K562 (cell line): Measurements from ENCODE around the gene UBN1. TPM values are rescaled to one million over a fixed set of nuclear protein-coding genes. Genes with fewer than 3 reads are reported as not detected.

Source experiments
- ADNP ChIP-seq: fragments of 200-800 bp; sonication (Bioruptor generic); IDR thresholded peaks from 2 replicates; pipeline ENCODE4 v1.6.1; 2016; ENCODE audit warnings: missing genetic modification characterization, missing compliant biosample characterization
- BMI1 ChIP-seq: fragments of 150-350 bp; IDR thresholded peaks from 2 replicates; pipeline ENCODE4 v1.6.1; 2014; ENCODE audit warnings: low read length
- HDAC8 ChIP-seq: fragments of 450-650 bp; IDR thresholded peaks from 2 replicates; pipeline ENCODE4 v1.6.1; 2016; ENCODE audit warnings: mild to moderate bottlenecking, missing genetic modification characterization, moderate library complexity, missing compliant biosample characterization
- HNRNPK ChIP-seq: fragments of 200-400 bp; formaldehyde crosslinking; IDR thresholded peaks from one replicate; pipeline ENCODE4 v1.6.1; 2018; ENCODE audit warnings: mild to moderate bottlenecking, low read depth, low read length; ENCODE audit not compliant: poor library complexity, severe bottlenecking
- HSF4 ChIP-seq: fragments of 250-450 bp; sonication (Bioruptor Pico); IDR thresholded peaks from 2 replicates; pipeline ENCODE4 v2.1.2; 2022; ENCODE audit warnings: mild to moderate bottlenecking, moderate library complexity, borderline replicate concordance
- KAT7 ChIP-seq: sonication (generic); formaldehyde crosslinking; IDR thresholded peaks from 2 replicates; pipeline ENCODE4 v1.8.0; 2022; ENCODE audit warnings: missing genetic modification reagents, mild to moderate bottlenecking, borderline replicate concordance
- MTF1 ChIP-seq: fragments of 250-450 bp; sonication (Bioruptor Pico); IDR thresholded peaks from 2 replicates; pipeline ENCODE4 v1.9.0; 2021; ENCODE audit warnings: moderate library complexity, mild to moderate bottlenecking, inconsistent platforms, borderline replicate concordance
- MYC ChIP-seq, 2 experiments: fragments of 250-450 bp in 1 of 2; sonication (Bioruptor Pico) in 1 of 2; IDR thresholded peaks; 2 replicates each; pipeline versions ENCODE4 v1.5.1 to v1.6.1; 2012 to 2021; ENCODE audit warnings: low read depth in 2 of 2, borderline replicate concordance in 1 of 2, improper control_type of control experiment in 1 of 2, low read length in 1 of 2, mild to moderate bottlenecking in 1 of 2, moderate library complexity in 1 of 2
- NCOR1 ChIP-seq: fragments of 450-650 bp; IDR thresholded peaks from 2 replicates; pipeline ENCODE4 v1.6.1; 2016; ENCODE audit warnings: mild to moderate bottlenecking, moderate library complexity
- NFE2L1 ChIP-seq: fragments of 450-650 bp; IDR thresholded peaks from 2 replicates; pipeline ENCODE4 v1.6.1; 2016; ENCODE audit warnings: missing genetic modification characterization, low read depth, mild to moderate bottlenecking, missing compliant biosample characterization, moderate library complexity, borderline replicate concordance
- POLR3A ChIP-seq: IDR thresholded peaks from 2 replicates; pipeline ENCODE4 v1.6.1; 2011; ENCODE audit warnings: borderline replicate concordance, mild to moderate bottlenecking, moderate library complexity; ENCODE audit not compliant: insufficient read length, insufficient read depth; ENCODE audit errors: extremely low read depth
- PTBP1 ChIP-seq: fragments of 200-400 bp; formaldehyde crosslinking; IDR thresholded peaks from 2 replicates; pipeline ENCODE4 v1.6.1; 2017; ENCODE audit warnings: low read depth, low read length
- RBM34 ChIP-seq: fragments of 200-400 bp; formaldehyde crosslinking; IDR thresholded peaks from 2 replicates; pipeline ENCODE4 v1.6.1; 2018; ENCODE audit warnings: low read length, borderline replicate concordance; ENCODE audit not compliant: insufficient read depth
- RCOR1 ChIP-seq, 2 experiments: IDR thresholded peaks; 2 replicates each; pipeline ENCODE4 v1.6.1; 2012; ENCODE audit warnings: low read depth in 2 of 2, low read length in 2 of 2, borderline replicate concordance in 1 of 2, improper control_type of control experiment in 1 of 2
- SMAD3 ChIP-seq: fragments of 450-650 bp; formaldehyde crosslinking; conservative IDR thresholded peaks from 2 replicates; pipeline ENCODE4 v1.4.0; 2020; ENCODE audit warnings: mild to moderate bottlenecking
- SRF ChIP-seq, 2 experiments: fragments of 250-450, 450-650 bp in 1 of 2; sonication (Bioruptor Pico) in 1 of 2; sonication (generic) in 1 of 2; formaldehyde crosslinking; IDR thresholded peaks; 2 replicates each; pipeline versions ENCODE4 v1.5.0 to v1.5.1; 2020 to 2022; ENCODE audit warnings: mild to moderate bottlenecking in 1 of 2, missing genetic modification reagents in 1 of 2
- STAT5B ChIP-seq: fragments of 250-450 bp; sonication (Bioruptor Pico); IDR thresholded peaks from 2 replicates; pipeline ENCODE4 v1.8.0; 2021; ENCODE audit warnings: mild to moderate bottlenecking, inconsistent platforms
- TCF3 ChIP-seq: sonication (generic); formaldehyde crosslinking; IDR thresholded peaks from 2 replicates; pipeline ENCODE4 v1.4.0; 2020; ENCODE audit warnings: mild to moderate bottlenecking, missing genetic modification reagents
- ZC3H11A ChIP-seq: IDR thresholded peaks from 2 replicates; pipeline ENCODE4 v1.6.1; 2012; ENCODE audit warnings: low read depth, low read length, improper control_type of control experiment
- ZKSCAN8 ChIP-seq: fragments of 200-800 bp; sonication (Bioruptor generic); IDR thresholded peaks from 2 replicates; pipeline ENCODE4 v1.6.1; 2016; ENCODE audit warnings: missing genetic modification characterization, missing compliant biosample characterization
- polyA plus RNA-seq, 8 experiments: library from polyadenylated mRNA; depleted of rRNA in 4 of 8; stranded (reverse) in 5 of 8; unstranded in 3 of 8; fragments of >200 nt; fragmentation: Nextera tagmentation in 2 of 8; fragmentation: Illumina TruSeq in 1 of 8; extraction: Ambion mirVana in 2 of 8; extraction: Trizol in 1 of 8; gene quantifications; 2 replicates each; pipeline versions ENCODE4 v1.2.1 to v1.2.3, GENCODE V29; 2011 to 2014; ENCODE audit warnings: inconsistent platforms in 1 of 8, missing spikeins in 1 of 8
- total RNA-seq, 7 experiments: library from RNA; depleted of rRNA in 6 of 7; stranded (reverse); fragments of >200 nt in 6 of 7; fragmentation: Illumina TruSeq in 2 of 7; extraction: Trizol in 2 of 7; gene quantifications; 2 replicates each; pipeline versions ENCODE4 v1.2.1 to v1.2.3, GENCODE V29; 2011 to 2021; ENCODE audit warnings: low replicate concordance in 1 of 7
- TF ChIP-seq, protein P1 (sequence below): fragments of 450-650 bp; IDR thresholded peaks from 2 replicates; pipeline ENCODE4 v1.6.1; 2017; ENCODE audit warnings: mild to moderate bottlenecking, moderate library complexity
- TF ChIP-seq, protein P2 (sequence below): fragments of 450-650 bp; formaldehyde crosslinking; IDR thresholded peaks from 2 replicates; pipeline ENCODE4 v1.4.0; 2020; ENCODE audit warnings: mild to moderate bottlenecking, mixed read lengths
- TF ChIP-seq, protein P3 (sequence below): fragments of 250-450 bp; sonication (Bioruptor Pico); IDR thresholded peaks from 2 replicates; pipeline ENCODE4 v1.5.1; 2021; ENCODE audit warnings: mild to moderate bottlenecking
- TF ChIP-seq, protein P4 (sequence below): sonication (generic); formaldehyde crosslinking; IDR thresholded peaks from 2 replicates; pipeline ENCODE4 v1.8.0; 2022; ENCODE audit warnings: missing genetic modification reagents, mild to moderate bottlenecking, moderate library complexity, borderline replicate concordance

Gene UBN1
- total and polyA plus RNA-seq, 9 of the 15 experiments (the other 6 are each of a cell fraction or from before 2014, with no cell fraction given): 1.5 to 45.7 (median 20.6) TPM

GRCh38 chr16:4886151-4886550 lies 38.9 kb downstream of the UBN1 start (continued):
- TF ChIP-seq, protein P1, sequence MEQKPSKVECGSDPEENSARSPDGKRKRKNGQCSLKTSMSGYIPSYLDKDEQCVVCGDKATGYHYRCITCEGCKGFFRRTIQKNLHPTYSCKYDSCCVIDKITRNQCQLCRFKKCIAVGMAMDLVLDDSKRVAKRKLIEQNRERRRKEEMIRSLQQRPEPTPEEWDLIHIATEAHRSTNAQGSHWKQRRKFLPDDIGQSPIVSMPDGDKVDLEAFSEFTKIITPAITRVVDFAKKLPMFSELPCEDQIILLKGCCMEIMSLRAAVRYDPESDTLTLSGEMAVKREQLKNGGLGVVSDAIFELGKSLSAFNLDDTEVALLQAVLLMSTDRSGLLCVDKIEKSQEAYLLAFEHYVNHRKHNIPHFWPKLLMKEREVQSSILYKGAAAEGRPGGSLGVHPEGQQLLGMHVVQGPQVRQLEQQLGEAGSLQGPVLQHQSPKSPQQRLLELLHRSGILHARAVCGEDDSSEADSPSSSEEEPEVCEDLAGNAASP: no peak
- TF ChIP-seq BMI1: no peak
- no peak for TF ChIP-seq HSF4
- TF ChIP-seq RCOR1 (IDR thresholded peaks at IDR 0.05; ENCODE audit: borderline replicate concordance in 1 of 2, low read depth in 2 of 2, low read length in 2 of 2): peak in 1 of 2 experiments; percentile 86; a peak in 2 of 4 replicates
- TF ChIP-seq NCOR1: peak; percentile 74; the same call in 1 of the 2 replicates
- TF ChIP-seq, protein P2, sequence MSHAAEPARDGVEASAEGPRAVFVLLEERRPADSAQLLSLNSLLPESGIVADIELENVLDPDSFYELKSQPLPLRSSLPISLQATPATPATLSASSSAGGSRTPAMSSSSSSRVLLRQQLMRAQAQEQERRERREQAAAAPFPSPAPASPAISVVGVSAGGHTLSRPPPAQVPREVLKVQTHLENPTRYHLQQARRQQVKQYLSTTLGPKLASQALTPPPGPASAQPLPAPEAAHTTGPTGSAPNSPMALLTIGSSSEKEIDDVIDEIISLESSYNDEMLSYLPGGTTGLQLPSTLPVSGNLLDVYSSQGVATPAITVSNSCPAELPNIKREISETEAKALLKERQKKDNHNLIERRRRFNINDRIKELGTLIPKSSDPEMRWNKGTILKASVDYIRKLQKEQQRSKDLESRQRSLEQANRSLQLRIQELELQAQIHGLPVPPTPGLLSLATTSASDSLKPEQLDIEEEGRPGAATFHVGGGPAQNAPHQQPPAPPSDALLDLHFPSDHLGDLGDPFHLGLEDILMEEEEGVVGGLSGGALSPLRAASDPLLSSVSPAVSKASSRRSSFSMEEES (CRISPR knock-in tag): no peak
- TF ChIP-seq KAT7 (CRISPR knock-in tag): no peak
- TF ChIP-seq, protein P3, sequence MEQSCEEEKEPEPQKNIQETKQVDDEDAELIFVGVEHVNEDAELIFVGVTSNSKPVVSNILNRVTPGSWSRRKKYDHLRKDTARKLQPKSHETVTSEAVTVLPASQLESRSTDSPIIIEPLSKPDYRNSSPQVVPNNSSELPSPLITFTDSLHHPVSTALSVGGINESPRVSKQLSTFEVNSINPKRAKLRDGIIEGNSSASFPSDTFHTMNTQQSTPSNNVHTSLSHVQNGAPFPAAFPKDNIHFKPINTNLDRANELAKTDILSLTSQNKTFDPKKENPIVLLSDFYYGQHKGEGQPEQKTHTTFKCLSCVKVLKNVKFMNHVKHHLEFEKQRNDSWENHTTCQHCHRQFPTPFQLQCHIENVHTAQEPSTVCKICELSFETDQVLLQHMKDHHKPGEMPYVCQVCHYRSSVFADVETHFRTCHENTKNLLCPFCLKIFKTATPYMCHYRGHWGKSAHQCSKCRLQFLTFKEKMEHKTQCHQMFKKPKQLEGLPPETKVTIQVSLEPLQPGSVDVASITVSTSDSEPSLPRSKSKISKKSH (CRISPR knock-in tag): no peak
- peak; percentile 88 for TF ChIP-seq TCF3 (CRISPR knock-in tag)
- no peak for TF ChIP-seq MTF1 (CRISPR knock-in tag)
- TF ChIP-seq STAT5B: no peak
- TF ChIP-seq, protein P4, sequence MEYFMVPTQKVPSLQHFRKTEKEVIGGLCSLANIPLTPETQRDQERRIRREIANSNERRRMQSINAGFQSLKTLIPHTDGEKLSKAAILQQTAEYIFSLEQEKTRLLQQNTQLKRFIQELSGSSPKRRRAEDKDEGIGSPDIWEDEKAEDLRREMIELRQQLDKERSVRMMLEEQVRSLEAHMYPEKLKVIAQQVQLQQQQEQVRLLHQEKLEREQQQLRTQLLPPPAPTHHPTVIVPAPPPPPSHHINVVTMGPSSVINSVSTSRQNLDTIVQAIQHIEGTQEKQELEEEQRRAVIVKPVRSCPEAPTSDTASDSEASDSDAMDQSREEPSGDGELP (CRISPR knock-in tag): no peak
- TF ChIP-seq ZKSCAN8 (CRISPR knock-in tag): peak; percentile 99
- TF ChIP-seq HNRNPK: no peak
- no peak for TF ChIP-seq ZC3H11A
- TF ChIP-seq HDAC8 (tag): no peak
- TF ChIP-seq PTBP1: no peak
- TF ChIP-seq POLR3A: no peak
- no peak for TF ChIP-seq RBM34
- no peak for TF ChIP-seq ADNP (tag)
- no peak for TF ChIP-seq SMAD3 (CRISPR knock-in tag)
- no peak for TF ChIP-seq SRF (CRISPR knock-in tag; IDR thresholded peaks at IDR 0.05)
- TF ChIP-seq NFE2L1 (tag): no peak
- peak; percentile 52 for TF ChIP-seq MYC (IDR thresholded peaks at IDR 0.05; ENCODE audit: low read depth, low read length)
- TF ChIP-seq MYC (CRISPR knock-in tag; IDR thresholded peaks at IDR 0.05; ENCODE audit: borderline replicate concordance, low read depth): no peak
